Measurements from ENCODE around the gene MFSD6.

MFSD6 gene

GRCh38 chr2:190513877-190514276, 105.7 kb downstream of the MFSD6 start:
- H3K9me3 ChIP-seq (ENCODE audit: control insufficient read depth, insufficient read depth, low read length) = no peaks in the 10 kb centered on the region
- H3K27me3 ChIP-seq (ENCODE audit: control insufficient read depth, low read length) = no peaks in the 10 kb centered on the region
- H3K79me2 ChIP-seq (ENCODE audit: control insufficient read depth, low read length) = no peaks in the 10 kb centered on the region
- TF ChIP-seq CTCF (IDR thresholded peaks at IDR 0.05; ENCODE audit: low read depth, low read length, poor library complexity, severe bottlenecking) (no peak), EZH2phosphoT487 (IDR thresholded peaks at IDR 0.05; ENCODE audit: borderline replicate concordance, low read length) (no peak)
- H3K4me2 ChIP-seq (ENCODE audit: low read length) = no peak overlapping the region
- no peaks in the 10 kb centered on the region for H4K20me1 ChIP-seq (ENCODE audit: control insufficient read depth, insufficient read depth, low read depth, low read length)
- H3K9me2 ChIP-seq (replicated peaks; ENCODE audit: control insufficient read depth, low read length) = no peaks in the 10 kb centered on the region
- peaks cover 51% of the 10 kb centered on the region for H3K36me3 ChIP-seq (ENCODE audit: control insufficient read depth, low read length)
- H3K4me1 ChIP-seq (ENCODE audit: control insufficient read depth, low read length) = peaks cover 9% of the 10 kb centered on the region
- H3K27ac ChIP-seq (ENCODE audit: low read depth, low read length) = no peak overlapping the region
- H3F3A ChIP-seq (ENCODE audit: control insufficient read depth, insufficient read depth) = no peaks in the 10 kb centered on the region
- no peak overlapping the region for H3K4me3 ChIP-seq (ENCODE audit: low read length)

- no peaks in the 10 kb centered on the region for H3K27me3 ChIP-seq (ENCODE audit: control insufficient read depth, low read length)
- no peak overlapping the region for H3K4me3 ChIP-seq (ENCODE audit: low read length)
- TF ChIP-seq EZH2phosphoT487 (IDR thresholded peaks at IDR 0.05; ENCODE audit: borderline replicate concordance, low read length) (no peak), CTCF (IDR thresholded peaks at IDR 0.05; ENCODE audit: low read depth, low read length, poor library complexity, severe bottlenecking) (no peak)
- H3K4me1 ChIP-seq (ENCODE audit: control insufficient read depth, low read length) = peaks cover 9% of the 10 kb centered on the region
- H3F3A ChIP-seq (ENCODE audit: control insufficient read depth, insufficient read depth) = no peaks in the 10 kb centered on the region
- H3K4me2 ChIP-seq (ENCODE audit: low read length) = no peak overlapping the region
- H4K20me1 ChIP-seq (ENCODE audit: control insufficient read depth, insufficient read depth, low read depth, low read length) = no peaks in the 10 kb centered on the region
- no peaks in the 10 kb centered on the region for H3K9me2 ChIP-seq (replicated peaks; ENCODE audit: control insufficient read depth, low read length)
- H3K36me3 ChIP-seq (ENCODE audit: control insufficient read depth, low read length) = peaks cover 47% of the 10 kb centered on the region
- no peaks in the 10 kb centered on the region for H3K9me3 ChIP-seq (ENCODE audit: control insufficient read depth, insufficient read depth, low read length)
- no peak overlapping the region for H3K27ac ChIP-seq (ENCODE audit: low read depth, low read length)
- no peaks in the 10 kb centered on the region for H3K79me2 ChIP-seq (ENCODE audit: control insufficient read depth, low read length)
Measured at GRCh38 chr2:190514676-190515075, 106.5 kb downstream of the MFSD6 start.

- Histone ChIP-seq H4K20me1 (ENCODE audit: control insufficient read depth, insufficient read depth, low read depth, low read length) (no peaks in the 10 kb centered on the region), H3K27ac (ENCODE audit: low read depth, low read length) (no peak overlapping the region), H3K4me2 (ENCODE audit: low read length) (no peak overlapping the region), H3F3A (ENCODE audit: control insufficient read depth, insufficient read depth) (no peaks in the 10 kb centered on the region), H3K9me2 (replicated peaks; ENCODE audit: control insufficient read depth, low read length) (no peaks in the 10 kb centered on the region), H3K4me3 (ENCODE audit: low read length) (no peak overlapping the region), H3K4me1 (ENCODE audit: control insufficient read depth, low read length) (peaks cover 9% of the 10 kb centered on the region), H3K36me3 (ENCODE audit: control insufficient read depth, low read length) (peaks cover 44% of the 10 kb centered on the region), H3K79me2 (ENCODE audit: control insufficient read depth, low read length) (no peaks in the 10 kb centered on the region), H3K27me3 (ENCODE audit: control insufficient read depth, low read length) (no peaks in the 10 kb centered on the region), H3K9me3 (ENCODE audit: control insufficient read depth, insufficient read depth, low read length) (no peaks in the 10 kb centered on the region)
- no peak for TF ChIP-seq CTCF (IDR thresholded peaks at IDR 0.05; ENCODE audit: low read depth, low read length, poor library complexity, severe bottlenecking)
- TF ChIP-seq EZH2phosphoT487 (IDR thresholded peaks at IDR 0.05; ENCODE audit: borderline replicate concordance, low read length) = no peak
Measured at GRCh38 chr2:190515687-190516086, 107.5 kb downstream of the MFSD6 start.

GRCh38 chr2:190517468-190517867, 109.3 kb downstream of the MFSD6 start:
- no peak for TF ChIP-seq EZH2phosphoT487 (IDR thresholded peaks at IDR 0.05; ENCODE audit: borderline replicate concordance, low read length)
- no peak for TF ChIP-seq CTCF (IDR thresholded peaks at IDR 0.05; ENCODE audit: low read depth, low read length, poor library complexity, severe bottlenecking)
- Histone ChIP-seq H3K4me1 (ENCODE audit: control insufficient read depth, low read length) (peaks cover 9% of the 10 kb centered on the region), H3K4me2 (ENCODE audit: low read length) (no peak overlapping the region), H3F3A (ENCODE audit: control insufficient read depth, insufficient read depth) (no peaks in the 10 kb centered on the region), H4K20me1 (ENCODE audit: control insufficient read depth, insufficient read depth, low read depth, low read length) (no peaks in the 10 kb centered on the region), H3K9me3 (ENCODE audit: control insufficient read depth, insufficient read depth, low read length) (no peaks in the 10 kb centered on the region), H3K36me3 (ENCODE audit: control insufficient read depth, low read length) (peaks cover 44% of the 10 kb centered on the region), H3K4me3 (ENCODE audit: low read length) (no peak overlapping the region), H3K27me3 (ENCODE audit: control insufficient read depth, low read length) (no peaks in the 10 kb centered on the region), H3K79me2 (ENCODE audit: control insufficient read depth, low read length) (no peaks in the 10 kb centered on the region), H3K9me2 (replicated peaks; ENCODE audit: control insufficient read depth, low read length) (no peaks in the 10 kb centered on the region), H3K27ac (ENCODE audit: low read depth, low read length) (no peak overlapping the region)
